GM23338 (cell line): ENCODE measurements around the gene ANKS1B. TPM values are rescaled to one million over a fixed set of nuclear protein-coding genes. Genes with fewer than 3 reads are reported as not detected.

Source experiments
- ATAC-seq: fragments of 200-7000 bp; cut with Tn5 transposase; 3 replicates; pipeline ENCODE4 v1.9.1; 2020
- DNase-seq: peaks from one replicate; pipeline ENCODE4 v3.0.0-alpha.2; 2015; ENCODE audit warnings: low spot score
- H2AFZ ChIP-seq: fragments of 200-600 bp; sonication (generic); 2 replicates; pipeline ENCODE4 v1.8.0; 2016; ENCODE audit warnings: antibody characterized with exemption, mild to moderate bottlenecking, moderate library complexity
- H3F3A ChIP-seq: fragments of 200-600 bp; sonication (generic); replicated peaks from 2 replicates; pipeline ENCODE4 v1.8.0; 2017; ENCODE audit warnings: antibody characterized with exemption, mixed run types, low read depth
- H3K27ac ChIP-seq: fragments of 200-600 bp; sonication (generic); 2 replicates; pipeline ENCODE4 v1.6.1; 2016; ENCODE audit warnings: low read depth
- H3K27me3 ChIP-seq: fragments of 200-600 bp; sonication (generic); 2 replicates; pipeline ENCODE4 v1.8.0; 2016; ENCODE audit warnings: mild to moderate bottlenecking, mixed run types, moderate library complexity; ENCODE audit not compliant: insufficient read depth
- H3K36me3 ChIP-seq: fragments of 200-600 bp; sonication (generic); 2 replicates; pipeline ENCODE4 v1.8.0; 2016; ENCODE audit warnings: mild to moderate bottlenecking; ENCODE audit not compliant: insufficient read depth
- H3K4me1 ChIP-seq: fragments of 200-600 bp; sonication (generic); 2 replicates; pipeline ENCODE4 v1.8.0; 2016; ENCODE audit warnings: mild to moderate bottlenecking, moderate library complexity; ENCODE audit not compliant: insufficient read depth
- H3K4me2 ChIP-seq: fragments of 200-600 bp; sonication (generic); 2 replicates; pipeline ENCODE4 v1.7.1; 2017; ENCODE audit warnings: mixed run types
- H3K4me3 ChIP-seq: fragments of 200-600 bp; sonication (generic); 2 replicates; pipeline ENCODE4 v1.6.1; 2016; ENCODE audit warnings: mixed run types
- H3K79me2 ChIP-seq: fragments of 200-600 bp; sonication (generic); replicated peaks from 2 replicates; pipeline ENCODE4 v1.8.0; 2017; ENCODE audit warnings: mild to moderate bottlenecking; ENCODE audit not compliant: insufficient read depth
- H3K9me2 ChIP-seq: fragments of 200-600 bp; sonication (generic); 2 replicates; pipeline ENCODE4 v1.8.0; 2017; ENCODE audit not compliant: insufficient read depth
- H4K20me1 ChIP-seq: fragments of 200-600 bp; sonication (generic); replicated peaks from 2 replicates; pipeline ENCODE4 v1.8.0; 2017; ENCODE audit warnings: mild to moderate bottlenecking; ENCODE audit not compliant: insufficient read depth
- H3K27ac Mint-ChIP-seq: 2 replicates; pipeline ENCODE4 v1.8.0; 2020; ENCODE audit warnings: inconsistent platforms, mild to moderate bottlenecking, moderate library complexity, mixed read lengths
- H3K27me3 Mint-ChIP-seq: 3 replicates; pipeline ENCODE4 v1.8.0; 2022; ENCODE audit warnings: low read depth, mild to moderate bottlenecking, moderate library complexity, mixed read lengths, inconsistent platforms; ENCODE audit not compliant: insufficient read depth, poor library complexity
- H3K36me3 Mint-ChIP-seq: 3 replicates; pipeline ENCODE4 v1.8.0; 2021; ENCODE audit warnings: low read depth, mild to moderate bottlenecking, inconsistent platforms, moderate library complexity, mixed read lengths
- H3K4me1 Mint-ChIP-seq: 3 replicates; pipeline ENCODE4 v1.8.0; 2020; ENCODE audit warnings: mild to moderate bottlenecking, inconsistent platforms, mixed read lengths
- H3K4me3 Mint-ChIP-seq: 3 replicates; pipeline ENCODE4 v1.8.0; 2021; ENCODE audit warnings: moderate library complexity, mild to moderate bottlenecking, inconsistent platforms, mixed read lengths
- H3K9me3 Mint-ChIP-seq: 3 replicates; pipeline ENCODE4 v1.8.0; 2020; ENCODE audit warnings: moderate library complexity, mild to moderate bottlenecking, inconsistent platforms, mixed read lengths
- CREB1 ChIP-seq: fragments of 250-450 bp; sonication (Bioruptor Pico); IDR thresholded peaks from 2 replicates; pipeline ENCODE4 v1.5.0; 2020; ENCODE audit warnings: low read depth, mild to moderate bottlenecking, moderate library complexity
- CTCF ChIP-seq, 2 experiments: fragments of 200-600 bp in 1 of 2; sonication (generic) in 1 of 2; conservative IDR thresholded peaks; 2 replicates each; pipeline versions ENCODE4 v1.5.1 to v1.6.1; 2016 to 2017; ENCODE audit warnings: antibody characterized with exemption in 2 of 2, low read depth in 2 of 2, mild to moderate bottlenecking in 2 of 2, moderate library complexity in 1 of 2
- ETS1 ChIP-seq: IDR thresholded peaks from 2 replicates; pipeline ENCODE4 v1.6.1; 2016; ENCODE audit warnings: antibody characterized with exemption
- EZH2phosphoT487 ChIP-seq: fragments of 200-600 bp; sonication (generic); IDR thresholded peaks from one replicate; pipeline ENCODE4 v1.8.1; 2018; ENCODE audit warnings: antibody characterized with exemption; ENCODE audit not compliant: unreplicated experiment
- NANOG ChIP-seq: IDR thresholded peaks from 2 replicates; pipeline ENCODE4 v1.6.1; 2016; ENCODE audit warnings: antibody characterized with exemption, borderline replicate concordance
- POLR2AphosphoS5 ChIP-seq: IDR thresholded peaks from 2 replicates; pipeline ENCODE4 v1.6.1; 2016; ENCODE audit warnings: antibody characterized with exemption, low read depth
- REST ChIP-seq: IDR thresholded peaks from one replicate; pipeline ENCODE4 v1.6.1; 2018; ENCODE audit warnings: antibody characterized with exemption; ENCODE audit not compliant: unreplicated experiment
- ZNF114 ChIP-seq: fragments of 250-450 bp; sonication (Bioruptor Pico); IDR thresholded peaks from 2 replicates; pipeline ENCODE4 v1.5.0; 2020; ENCODE audit warnings: mild to moderate bottlenecking, moderate library complexity
- ZNF331 ChIP-seq: fragments of 250-450 bp; sonication (Bioruptor Pico); IDR thresholded peaks from 2 replicates; pipeline ENCODE4 v1.5.0; 2020; ENCODE audit warnings: low read depth, mild to moderate bottlenecking, moderate library complexity
- ZNF462 ChIP-seq: fragments of 250-450 bp; sonication (Bioruptor Pico); IDR thresholded peaks from 2 replicates; pipeline ENCODE4 v1.5.0; 2020; ENCODE audit warnings: mild to moderate bottlenecking, moderate library complexity
- polyA plus RNA-seq: library from polyadenylated mRNA; unstranded; fragments of >200 nt; fragmentation: Nextera tagmentation; extraction: Ambion mirVana; gene quantifications from 2 replicates; pipeline ENCODE4 v1.2.1, GENCODE V29; 2016
- total RNA-seq: library from RNA; depleted of rRNA; stranded (reverse); fragments of >200 nt; shearing (Covaris generic); gene quantifications from 2 replicates; pipeline ENCODE4 v1.2.3, GENCODE V29; 2014

Gene ANKS1B
- total and polyA plus RNA-seq, 2 experiments from 2014 or later, result 4.3 to 5.8 TPM

GRCh38 chr12:98724384-98725155 lies 1260.2 kb downstream of the ANKS1B start (continued):
- no peak for TF ChIP-seq NANOG
- no peak for TF ChIP-seq EZH2phosphoT487
- TF ChIP-seq POLR2AphosphoS5, result no peak
- TF ChIP-seq ZNF462, result no peak

- Mint-ChIP-seq H3K9me3 (no peaks in the 10 kb centered on the region), H3K27ac (no peak overlapping the region), H3K27me3 (peaks cover 1% of the 10 kb centered on the region), H3K36me3 (no peaks in the 10 kb centered on the region), H3K4me1 (peaks cover 2% of the 10 kb centered on the region; the same call in 1 of the 3 replicates), H3K4me3 (no peak overlapping the region)
- H3K4me3 ChIP-seq, result no peak overlapping the region
- no peaks in the 10 kb centered on the region; the same call in 1 of the 2 replicates for H4K20me1 ChIP-seq
- peaks cover 4% of the 10 kb centered on the region; the same call in 1 of the 2 replicates for H3K36me3 ChIP-seq
- H3K4me1 ChIP-seq, result no peaks in the 10 kb centered on the region
- DNase-seq, result no peak
- H3K4me2 ChIP-seq, result no peak overlapping the region
- H3K27ac ChIP-seq, result no peak overlapping the region
- no peak; the same call in 2 of the 3 replicates for ATAC-seq
- H3F3A ChIP-seq, result no peaks in the 10 kb centered on the region
- H3K79me2 ChIP-seq, result no peaks in the 10 kb centered on the region
- H3K9me2 ChIP-seq, result no peaks in the 10 kb centered on the region
- no peak overlapping the region for H2AFZ ChIP-seq
- no peaks in the 10 kb centered on the region for H3K27me3 ChIP-seq
- no peak for TF ChIP-seq ZNF331 (CRISPR knock-in tag)
- TF ChIP-seq REST, result no peak
- TF ChIP-seq NANOG, result no peak
- TF ChIP-seq ETS1, result no peak
- TF ChIP-seq CTCF (conservative IDR thresholded peaks at IDR 0.05; ENCODE audit: low read depth in 2 of 2), result no peak
- no peak for TF ChIP-seq ZNF114 (CRISPR knock-in tag)
- TF ChIP-seq EZH2phosphoT487, result no peak
- no peak for TF ChIP-seq CREB1 (CRISPR knock-in tag)
- TF ChIP-seq POLR2AphosphoS5, result no peak
These were observed 1263.5 kb downstream of the ANKS1B start for GRCh38 chr12:98721204-98721702.
